Stimulated activated CD4-positive, alpha-beta T cell treated with anti-CD3 and anti-CD28 coated beads, Interleukin-12 subunit alpha, Interleukin-12 subunit beta, amount 100 ng/mL, for 48 hours (primary cell): ENCODE data around the gene TPSB2.
"Not testable (repeated sequence)": the region's sequence is repeated elsewhere in the genome, so short reads cannot be mapped to it uniquely, and the experiment has no call there.

Experiments used
- DNase-seq, 3 donors: peaks; one replicate each; pipeline ENCODE4 v3.0.0-alpha.2; 2020; ENCODE audit warnings: low read depth in 2 of 3, low spot score in 1 of 3

Gene TPSB2

DNA sequence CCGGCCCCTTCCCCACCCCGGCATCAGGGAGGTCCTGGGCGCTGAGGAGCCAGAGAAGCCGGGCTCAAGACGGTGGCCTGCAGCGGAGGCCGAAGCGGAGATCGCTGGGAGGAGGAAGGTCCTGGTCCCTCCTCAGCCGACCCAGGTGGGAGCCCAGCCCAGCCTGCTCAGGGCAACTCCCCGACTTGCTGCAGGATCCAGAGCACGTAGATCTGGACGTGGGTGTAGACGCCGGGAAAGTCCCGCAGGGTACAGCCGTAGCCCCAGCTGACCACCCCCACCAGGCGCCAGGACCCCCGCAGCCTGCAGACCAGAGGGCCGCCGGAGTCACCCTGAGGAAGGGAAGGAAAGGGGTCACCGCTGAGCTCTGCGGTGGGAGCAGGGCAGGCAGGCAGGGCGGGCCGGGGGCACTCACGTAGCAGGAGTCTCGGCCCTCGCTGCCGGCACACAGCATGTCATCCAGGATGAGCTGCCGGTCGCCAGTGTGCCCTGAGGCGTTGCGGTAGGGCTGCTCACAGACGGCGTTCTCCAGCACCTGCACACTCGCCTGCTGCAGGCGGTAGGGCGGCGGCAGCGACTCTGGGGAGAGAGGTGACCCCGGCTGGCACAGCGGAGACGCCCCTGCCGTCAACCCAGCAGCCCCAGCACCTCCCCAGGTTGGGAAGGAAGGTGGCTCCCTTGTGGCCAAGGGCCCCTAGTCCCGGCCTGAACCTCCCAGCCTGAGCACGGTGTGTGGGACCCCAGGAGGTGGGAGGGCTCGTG is 31.3 kb upstream of the TPSB2 start:
- DNase-seq, result no peak

DNA sequence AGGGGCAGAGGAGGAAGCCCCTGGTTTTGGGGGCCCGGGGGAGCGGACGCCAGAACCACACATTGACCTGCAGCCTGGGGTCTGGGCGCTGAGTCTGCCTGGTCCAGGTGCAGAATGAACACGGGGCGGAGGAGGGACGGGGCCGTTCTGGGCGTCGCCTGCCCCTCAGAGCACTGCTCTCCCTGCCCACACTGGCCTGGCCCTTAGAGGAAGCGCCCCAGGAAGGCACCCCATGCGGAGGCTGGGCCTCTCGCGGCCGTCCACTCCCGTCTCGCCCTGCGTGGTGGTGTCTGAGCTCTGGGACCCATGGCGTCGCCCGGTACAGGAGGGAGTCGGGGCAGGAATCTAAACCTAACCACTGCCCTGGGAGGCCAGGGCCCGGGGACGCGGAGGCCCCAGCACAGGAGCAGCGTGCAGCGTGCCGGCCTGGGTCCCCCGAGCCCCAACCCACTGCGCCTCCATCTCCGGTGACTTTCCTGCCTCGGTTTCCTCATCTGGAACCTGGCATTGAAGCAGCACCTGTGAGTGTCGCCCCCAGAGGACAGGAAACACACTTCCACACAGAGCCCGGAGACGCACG is 30.2 kb upstream of the TPSB2 start:
- no peak for DNase-seq

DNA sequence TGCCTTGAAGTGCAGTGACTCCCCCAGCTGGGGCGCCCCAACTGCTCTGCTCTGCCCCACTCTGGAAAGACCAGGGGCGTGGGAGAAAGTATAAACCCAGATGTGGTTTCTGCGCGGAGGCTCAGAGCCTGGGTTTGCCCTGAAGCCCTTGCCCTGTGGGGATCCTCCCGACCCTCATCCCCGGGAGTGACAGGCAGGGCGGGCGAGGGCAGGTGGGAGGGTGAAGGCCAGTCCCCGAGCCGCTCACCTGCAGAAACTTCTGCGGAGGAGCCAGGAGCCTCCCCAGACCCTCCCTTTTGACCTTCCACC is 29.7 kb upstream of the TPSB2 start:
- no peak for DNase-seq

DNA sequence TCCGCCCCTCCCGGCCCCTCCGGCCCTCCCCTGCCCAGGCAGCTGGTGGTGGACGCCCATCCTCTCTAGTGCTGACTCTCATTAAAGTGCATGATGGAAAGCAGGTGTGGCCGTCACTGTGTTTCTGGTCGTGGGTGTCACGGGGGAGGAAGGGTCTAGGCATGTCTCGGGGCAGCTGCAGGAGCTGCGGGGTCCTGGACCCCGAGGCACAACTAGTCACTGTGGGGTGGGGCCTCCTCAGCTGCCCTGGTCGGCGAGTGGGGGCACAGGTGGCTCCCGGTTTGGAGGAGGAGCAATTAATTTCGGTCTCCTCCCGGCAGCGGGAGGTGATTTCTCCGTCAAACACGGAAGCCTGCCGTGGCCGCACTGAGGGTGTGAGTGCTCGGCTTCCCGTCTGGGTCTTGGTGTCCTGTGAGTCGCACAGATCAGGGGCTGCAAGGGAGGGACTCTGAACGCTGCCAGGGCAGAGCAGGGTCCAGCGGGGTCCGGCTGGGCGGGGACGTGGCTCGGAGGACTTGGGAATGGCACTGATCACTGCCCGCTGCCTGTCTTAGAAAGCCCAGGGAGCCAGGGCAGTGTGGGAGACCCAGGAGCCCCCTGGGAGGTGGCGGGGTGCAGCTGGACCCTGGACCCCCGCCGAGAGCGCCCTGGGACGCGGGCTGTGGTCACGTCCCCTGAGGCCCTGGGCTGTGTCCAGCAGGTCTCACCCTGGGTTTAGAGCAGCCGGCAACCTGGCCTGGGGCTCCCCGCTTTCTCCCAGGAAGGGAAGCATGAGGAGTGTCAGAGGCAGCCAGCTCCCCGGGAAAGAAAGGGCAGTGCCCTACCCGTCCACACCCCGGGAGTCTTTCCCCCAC is 29.1 kb upstream of the TPSB2 start:
- DNase-seq, result no peak

DNA sequence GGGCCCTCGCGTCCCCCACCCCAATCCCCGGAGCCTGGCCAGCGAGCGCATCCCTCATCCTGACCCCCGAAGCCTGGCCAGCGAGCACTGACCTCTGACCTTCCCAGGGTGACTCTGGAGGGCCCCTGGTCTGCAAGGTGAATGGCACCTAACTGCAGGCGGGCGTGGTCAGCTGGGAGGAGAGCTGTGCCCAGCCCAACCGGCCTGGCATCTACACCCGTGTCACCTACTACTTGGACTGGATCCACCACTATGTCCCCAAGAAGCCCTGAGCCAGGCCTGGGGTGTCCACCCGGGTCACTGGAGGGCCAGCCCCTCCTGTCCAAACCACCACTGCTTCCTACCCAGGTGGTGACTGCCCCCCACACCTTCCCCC is 28.2 kb upstream of the TPSB2 start:
- DNase-seq, result no peak

DNA sequence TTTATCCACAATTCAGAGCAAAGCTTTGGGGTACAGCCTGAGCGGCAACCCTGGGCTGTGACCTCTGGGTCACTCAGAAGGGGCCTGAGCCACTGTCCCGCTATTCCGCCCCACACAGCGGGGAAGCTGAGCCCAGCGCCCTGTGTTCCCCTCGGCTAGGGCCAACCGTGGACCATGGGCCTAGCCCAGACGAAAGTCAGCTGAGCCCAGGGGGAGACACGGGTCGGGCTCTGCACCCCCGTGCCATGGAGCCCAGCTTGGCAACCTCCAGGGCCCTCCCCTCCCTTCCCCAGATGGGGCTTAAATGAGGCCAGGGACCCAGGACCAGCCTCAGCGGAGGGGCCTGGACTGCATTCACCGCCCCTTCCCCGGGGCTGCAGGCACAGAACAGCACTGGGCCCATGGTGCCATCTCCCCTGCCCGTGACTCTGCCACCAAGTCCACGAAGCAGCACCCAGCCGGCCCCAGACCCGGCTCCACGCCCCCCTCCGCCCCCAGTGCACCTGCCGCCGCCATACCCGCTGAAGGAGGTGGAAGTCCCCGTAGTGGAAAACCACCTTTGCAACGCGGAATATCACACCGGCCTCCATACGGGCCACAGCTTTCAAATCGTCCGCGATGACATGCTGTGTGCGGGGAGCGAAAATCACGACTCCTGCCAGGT is 27.7 kb upstream of the TPSB2 start:
- no peak for DNase-seq

DNA sequence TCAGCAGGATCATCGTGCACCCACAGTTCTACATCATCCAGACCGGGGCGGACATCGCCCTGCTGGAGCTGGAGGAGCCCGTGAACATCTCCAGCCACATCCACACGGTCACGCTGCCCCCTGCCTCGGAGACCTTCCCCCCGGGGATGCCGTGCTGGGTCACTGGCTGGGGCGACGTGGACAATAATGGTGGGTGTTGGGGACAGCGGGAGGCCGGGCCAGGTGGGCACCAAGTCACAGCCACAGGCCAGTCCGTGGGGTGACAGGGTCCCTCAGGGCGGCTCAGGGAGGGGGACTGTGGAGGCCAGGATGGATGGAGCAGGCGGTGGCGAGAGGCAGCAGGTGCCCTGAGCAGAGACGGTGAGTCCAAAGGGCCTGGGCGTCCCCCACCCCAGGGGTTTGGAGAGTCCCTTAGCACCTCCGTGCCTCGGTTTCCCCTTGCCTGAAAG is 26.9 kb upstream of the TPSB2 start:
- no peak for DNase-seq

DNA sequence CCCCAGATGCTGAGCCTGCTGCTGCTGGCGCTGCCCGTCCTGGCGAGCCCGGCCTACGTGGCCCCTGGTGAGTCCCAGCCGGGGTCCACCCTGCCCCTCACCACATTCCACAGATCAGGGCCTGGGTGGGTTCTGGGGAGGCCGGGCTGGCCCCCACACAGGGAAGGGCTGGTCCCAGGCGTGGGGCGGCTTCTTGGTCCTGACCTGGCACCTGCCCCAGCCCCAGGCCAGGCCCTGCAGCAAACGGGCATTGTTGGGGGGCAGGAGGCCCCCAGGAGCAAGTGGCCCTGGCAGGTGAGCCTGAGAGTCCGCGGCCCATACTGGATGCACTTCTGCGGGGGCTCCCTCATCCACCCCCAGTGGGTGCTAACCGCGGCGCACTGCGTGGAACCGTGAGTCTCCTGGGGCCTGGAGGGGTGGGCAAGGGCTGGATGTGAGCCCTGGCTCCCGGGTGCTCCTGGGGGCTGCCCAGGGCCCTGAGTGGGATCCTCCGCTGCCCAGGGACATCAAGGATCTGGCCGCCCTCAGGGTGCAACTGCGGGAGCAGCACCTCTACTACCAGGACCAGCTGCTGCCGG is 26.4 kb upstream of the TPSB2 start:
- DNase-seq, result not testable (repeated sequence)

DNA sequence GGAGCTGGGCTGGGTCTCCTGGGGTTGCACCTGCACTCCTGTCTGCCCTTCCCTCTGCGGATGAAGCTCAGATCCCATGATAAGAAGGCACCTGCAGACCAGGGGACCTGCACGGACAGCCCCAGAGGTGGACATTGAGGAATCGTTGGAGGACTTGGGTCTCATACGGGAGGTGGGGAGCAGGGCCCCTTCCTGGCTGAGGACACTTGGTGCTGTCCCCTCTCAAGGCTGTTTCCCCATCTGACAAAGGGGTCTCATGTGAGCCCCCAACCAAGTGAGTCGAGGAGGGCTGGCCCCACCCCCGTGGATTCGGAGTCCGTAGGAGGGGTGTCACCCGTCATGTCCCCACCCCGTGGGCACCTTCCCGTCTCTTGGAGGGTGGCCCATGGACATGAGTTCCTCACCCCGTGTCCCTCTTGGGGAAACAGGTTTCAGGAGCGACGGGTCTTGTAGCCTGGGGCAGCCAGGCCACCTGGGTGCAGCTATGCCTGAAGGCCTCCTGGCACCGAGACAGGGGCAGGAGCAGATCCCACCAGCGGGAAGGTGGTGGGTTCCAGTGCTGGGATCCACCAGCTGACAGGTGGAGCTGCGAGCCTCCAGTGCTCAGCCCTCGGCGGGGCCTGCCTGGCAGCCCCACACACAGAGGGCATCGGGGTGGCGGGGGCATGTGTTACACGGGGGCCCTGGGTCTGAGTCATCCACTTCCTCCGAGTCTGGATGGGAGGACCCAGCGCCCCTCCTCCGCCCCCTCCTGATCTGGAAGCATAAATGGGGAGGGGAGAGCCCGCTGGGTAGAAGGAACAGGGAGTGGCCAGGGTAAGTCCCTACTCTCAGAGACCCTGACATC is 25.5 kb upstream of the TPSB2 start, which contains the start of gene TPSD1:
TPSD1 (plus strand) TSS at position 794 of the 847 bp plus-strand sequence. CDS start 212 bp downstream, outside the sequence.
- DNase-seq, result not testable (repeated sequence)

DNA sequence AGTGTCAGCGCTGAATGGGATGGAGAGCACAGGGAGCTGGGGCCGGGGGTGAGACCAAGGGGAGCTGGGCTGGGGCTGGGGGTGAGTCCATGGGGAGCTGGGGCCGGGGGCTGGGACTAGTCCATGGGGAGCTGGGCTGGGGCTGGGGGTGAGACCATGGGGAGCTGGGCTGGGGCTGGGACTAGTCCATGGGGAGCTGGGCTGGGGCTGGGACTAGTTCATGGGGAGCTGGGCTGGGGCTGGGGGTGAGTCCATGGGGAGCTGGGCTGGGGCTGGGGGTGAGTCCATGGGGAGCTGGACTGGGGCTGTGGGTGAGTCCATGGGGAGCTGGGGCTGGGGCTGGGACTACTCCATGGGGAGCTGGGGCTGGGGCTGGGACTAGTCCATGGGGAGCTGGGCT is 24.8 kb upstream of the TPSB2 start:
- DNase-seq, result not testable (repeated sequence)

DNA sequence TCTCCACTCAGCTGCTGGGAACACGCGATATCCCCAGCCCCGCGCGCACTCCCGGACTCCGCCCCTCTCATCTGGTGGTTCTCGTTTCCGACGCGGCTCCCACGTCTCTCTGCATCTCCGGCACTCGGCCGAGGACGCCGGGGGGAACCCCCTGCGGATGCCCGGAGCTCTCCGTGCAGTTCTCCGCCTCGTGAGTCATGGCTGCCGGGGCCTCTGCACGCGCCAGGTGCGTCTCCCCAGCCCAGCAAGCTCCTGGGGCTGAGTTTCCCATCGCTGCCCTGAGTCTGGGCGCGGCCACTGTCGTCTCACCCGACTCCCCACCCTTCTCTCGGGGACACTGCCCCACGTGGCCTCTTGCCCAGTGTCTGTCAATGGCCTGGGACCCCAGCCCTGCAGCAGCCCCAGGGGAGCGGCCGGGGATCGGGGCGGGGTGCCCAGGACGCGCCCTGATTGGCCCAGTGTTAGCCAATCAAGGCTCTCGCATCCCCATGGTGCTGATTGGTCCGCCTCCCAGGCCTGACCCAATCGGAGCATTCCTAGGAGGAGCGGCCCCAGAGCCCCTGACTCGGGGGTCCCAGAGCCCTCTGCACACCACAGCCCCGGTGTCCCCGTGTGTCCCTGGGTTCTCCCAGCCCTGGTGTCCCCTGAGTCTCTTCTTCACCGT is 23.8 kb upstream of the TPSB2 start:
- not testable (repeated sequence) for DNase-seq

DNA sequence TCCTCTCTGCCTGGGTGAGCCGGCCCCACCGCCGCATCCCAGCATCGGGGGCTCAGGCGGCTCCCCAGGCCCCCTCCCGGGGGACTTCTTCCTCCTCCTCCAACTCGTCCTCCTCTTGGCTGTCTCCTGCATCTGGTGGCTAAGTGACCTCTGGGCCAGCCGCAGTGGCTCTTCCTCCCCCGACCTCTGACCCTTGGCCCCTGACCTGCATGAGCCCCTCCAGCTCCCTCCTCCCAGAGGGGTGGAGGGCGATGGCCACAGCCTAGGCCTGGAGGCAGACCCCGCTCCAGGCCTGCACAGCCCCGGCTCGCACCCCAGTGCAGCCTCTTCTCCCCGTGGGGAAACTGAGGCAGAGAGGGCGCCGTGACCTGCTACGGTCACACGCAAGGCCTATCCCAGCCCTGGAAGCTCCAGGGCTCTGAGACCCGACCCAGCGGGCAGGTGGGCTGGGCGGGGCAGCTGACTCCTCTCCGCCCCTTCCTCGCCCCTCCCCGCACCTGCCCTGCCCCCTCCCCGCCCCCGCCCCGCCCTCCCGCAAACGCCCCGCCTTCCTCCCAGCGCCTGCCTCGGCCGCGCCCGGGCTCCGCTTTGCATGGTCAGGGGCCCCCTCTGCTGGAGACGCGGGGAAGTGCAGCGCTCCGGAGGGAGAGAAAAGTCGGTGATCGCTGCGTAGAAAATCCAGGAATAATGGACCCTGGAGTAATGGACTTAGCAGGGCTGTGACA is 19.2 kb upstream of the TPSB2 start:
- not testable (repeated sequence) for DNase-seq

DNA sequence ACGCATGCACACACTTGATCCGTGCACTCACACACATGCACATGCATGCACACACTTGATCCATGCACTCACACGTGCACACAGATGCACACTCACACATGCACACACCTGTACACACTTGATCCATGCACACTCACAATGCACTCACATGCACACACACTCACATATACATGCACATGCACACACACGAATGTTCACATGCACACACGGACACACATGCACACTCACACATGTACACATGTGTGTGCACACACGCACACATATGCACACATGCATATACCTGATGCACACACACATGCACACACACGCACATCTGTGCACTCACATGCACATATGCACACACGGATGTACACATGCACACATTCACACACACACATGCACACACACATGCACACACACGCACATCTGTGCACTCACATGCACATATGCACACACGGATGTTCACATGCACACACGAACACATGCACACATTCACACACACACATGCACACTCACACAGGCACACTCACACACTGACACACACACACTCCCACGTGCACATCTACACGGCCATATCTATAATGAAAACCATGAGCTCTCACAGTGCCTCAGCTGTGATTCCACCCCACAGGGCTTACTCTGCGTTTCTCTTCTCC is 18.0 kb upstream of the TPSB2 start:
- DNase-seq, result not testable (repeated sequence)

DNA sequence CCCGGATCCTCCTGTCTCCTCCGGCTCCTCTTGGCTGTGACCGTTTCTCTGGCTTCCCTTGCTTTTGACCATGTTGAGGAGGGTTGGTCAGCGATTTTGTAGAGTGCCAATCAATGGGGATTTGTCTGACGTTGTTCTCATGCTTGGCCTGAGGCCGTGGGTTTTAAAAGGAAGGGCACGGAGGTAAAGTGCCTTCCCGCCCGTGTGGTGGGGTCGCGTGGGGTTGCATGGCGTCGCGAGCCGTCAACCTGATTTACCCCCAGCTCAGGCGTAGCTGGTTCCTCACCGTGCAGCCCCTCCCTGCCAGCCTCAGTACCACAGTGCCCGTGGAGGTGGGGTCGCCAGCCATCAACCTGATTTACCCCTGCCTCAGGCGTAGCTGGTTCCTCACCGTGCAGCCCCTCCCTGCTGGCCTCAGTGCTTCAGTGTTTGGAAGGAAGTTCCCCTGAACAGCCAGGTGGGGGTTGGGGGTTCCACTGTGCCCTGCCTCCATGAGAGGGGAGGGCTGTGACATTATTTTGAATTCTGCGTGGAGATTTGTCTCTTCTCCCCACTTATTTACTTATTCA is 15.6 kb upstream of the TPSB2 start:
- no peak for DNase-seq

DNA sequence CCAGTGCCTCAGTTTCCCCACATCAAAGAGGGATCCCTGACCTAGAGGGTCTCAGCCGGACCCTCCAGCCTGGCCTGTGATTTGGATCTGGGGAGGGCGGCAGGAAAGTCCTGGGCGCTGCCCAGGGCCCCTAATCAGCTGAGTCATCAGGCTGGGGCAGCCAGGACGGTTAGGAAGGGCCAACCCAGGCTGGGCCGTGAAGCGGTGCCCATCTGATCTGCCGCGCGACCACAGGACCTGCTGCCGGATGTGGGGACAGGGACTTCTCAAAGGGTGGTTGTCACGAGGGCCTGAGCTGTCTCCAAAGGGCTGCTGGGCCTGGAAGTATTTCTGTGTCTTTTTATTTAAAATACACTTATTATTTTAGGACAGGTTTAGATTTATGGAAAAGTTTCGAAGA is 14.9 kb upstream of the TPSB2 start:
- no peak for DNase-seq

DNA sequence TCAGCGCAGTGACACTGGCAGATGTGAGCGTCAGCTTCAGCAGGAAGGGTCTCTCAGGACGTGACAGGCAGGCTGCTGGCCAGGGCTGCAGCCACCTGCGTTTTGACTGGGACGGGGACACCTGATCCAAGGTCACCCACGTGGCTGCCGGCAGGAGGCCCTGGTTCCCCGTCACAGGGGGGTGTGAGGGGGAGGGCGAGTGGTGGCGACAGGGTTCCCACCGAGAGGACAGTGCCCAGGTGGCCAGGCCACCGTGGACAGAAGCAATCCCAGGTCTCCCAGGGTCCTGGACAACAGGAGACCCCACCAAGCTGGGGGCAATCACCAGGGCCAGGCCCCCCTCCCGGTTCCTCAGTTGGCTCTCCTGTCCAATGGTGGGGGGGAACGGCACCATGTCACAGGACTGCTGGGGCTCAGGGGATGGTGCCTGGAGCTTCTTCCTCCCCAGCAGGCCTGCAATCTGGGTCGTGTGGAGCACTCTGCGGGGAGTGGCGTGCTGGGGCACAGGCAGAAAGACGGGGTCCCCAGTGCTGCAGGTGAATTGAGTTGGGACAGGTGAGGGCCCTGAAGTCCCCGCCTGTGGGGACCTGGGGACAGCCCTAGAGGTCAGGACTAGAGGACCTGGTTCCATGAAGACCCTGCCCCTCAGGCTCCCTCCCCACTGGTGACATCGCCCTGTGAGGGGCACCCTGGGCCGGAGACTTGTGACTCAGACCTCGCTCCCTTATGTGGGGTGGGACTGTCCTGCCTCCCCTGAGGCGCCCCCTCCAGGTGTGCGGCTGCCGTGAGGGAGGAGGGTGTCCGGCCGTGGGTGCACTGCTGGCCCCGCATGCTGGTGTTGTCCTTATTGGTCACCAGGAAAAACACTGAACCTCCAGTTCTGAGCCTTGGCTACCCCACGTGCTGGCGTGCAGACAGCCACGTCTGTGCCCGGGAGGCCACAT is 14.2 kb upstream of the TPSB2 start:
- DNase-seq, result not testable (repeated sequence)

DNA sequence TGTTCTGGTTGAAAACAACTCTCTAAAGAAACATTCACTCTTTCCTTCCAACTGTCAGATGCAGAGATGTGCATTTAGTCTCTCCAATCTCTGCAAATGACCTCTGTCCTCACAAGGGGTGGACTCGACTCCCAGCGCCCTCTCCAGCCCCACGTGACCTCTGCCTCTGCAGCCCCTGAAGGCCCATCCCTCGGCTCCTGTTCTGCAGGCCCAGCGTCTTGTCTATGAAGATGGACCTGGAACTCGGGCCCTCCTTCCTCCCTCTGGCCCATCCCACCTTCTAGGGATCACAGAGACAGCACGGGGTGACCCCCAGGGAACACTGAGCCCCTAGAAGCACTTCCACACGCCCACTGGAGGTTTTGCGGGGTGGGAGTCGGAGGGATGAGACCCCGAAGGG is 13.4 kb upstream of the TPSB2 start:
- DNase-seq, result not testable (repeated sequence)
